ENCODE measurements around the gene OSBPL2. TPM values are rescaled to one million over a fixed set of nuclear protein-coding genes. Genes with fewer than 3 reads are reported as not detected.

OSBPL2 gene
- polyA plus RNA-seq, 1 donor (not counting 4 experiments of a cell fraction or from before 2014, with no cell fraction given), result 15.9 TPM

GRCh38 chr20:62281161-62281933, 43.0 kb downstream of the OSBPL2 start:
- FAIRE-seq (no peak), DNase-seq (ENCODE audit: low read depth, low spot score) (no peak)
- no peak overlapping the region for H3K9ac ChIP-seq (ENCODE audit: control insufficient read depth, extremely low read depth, insufficient read depth, low read length)
- H3K36me3 ChIP-seq (ENCODE audit: control insufficient read depth in 2 of 2, extremely low read depth in 1 of 2, insufficient read depth in 2 of 2, low read length in 2 of 2), result peaks cover 30 to 38% of the 10 kb centered on the region in 2 experiments
- H3K27me3 ChIP-seq (ENCODE audit: control insufficient read depth, extremely low read depth, insufficient read depth, low read length), result no peaks in the 10 kb centered on the region
- no peak for TF ChIP-seq EZH2 (IDR thresholded peaks at IDR 0.05; ENCODE audit: low read length)
- TF ChIP-seq CTCF (optimal IDR thresholded peaks at IDR 0.05 in 1 of 3, IDR thresholded peaks at IDR 0.05 in 1 of 3, conservative IDR thresholded peaks at IDR 0.05 in 1 of 3; ENCODE audit: extremely low read depth in 1 of 3, insufficient read depth in 2 of 3, low read length in 3 of 3), result no peak
- peaks cover 3% of the 10 kb centered on the region for H3K9me1 ChIP-seq (ENCODE audit: control insufficient read depth, extremely low read depth, insufficient read depth, low read length)
- H4K20me1 ChIP-seq (ENCODE audit: control insufficient read depth, extremely low read depth, insufficient read depth, low read length), result no peaks in the 10 kb centered on the region
- H3K4me1 ChIP-seq (ENCODE audit: control insufficient read depth, extremely low read depth, insufficient read depth, low read length), result no peaks in the 10 kb centered on the region
- H3K27ac ChIP-seq (ENCODE audit: control insufficient read depth, insufficient read depth, low read length), result no peak overlapping the region
- no peak overlapping the region for H2AFZ ChIP-seq (ENCODE audit: control insufficient read depth, low read length)
- no peak overlapping the region for H3K4me2 ChIP-seq (ENCODE audit: control insufficient read depth, extremely low read depth, insufficient read depth, low read depth, low read length)
- dilution Hi-C loops (cut with MboI; ENCODE audit: extremely low pct_ligation_motif_present, low sequenced_read_pairs), result no loop called here
- no peaks in the 10 kb centered on the region for H3K9me3 ChIP-seq (ENCODE audit: control insufficient read depth, low read depth, low read length)
- no peaks in the 10 kb centered on the region for H3K79me2 ChIP-seq (ENCODE audit: control insufficient read depth, insufficient read depth, low read length)
- no peak overlapping the region for H3K4me3 ChIP-seq (ENCODE audit: control insufficient read depth in 2 of 3, extremely low read depth in 1 of 3, insufficient read depth in 2 of 3, low read depth in 1 of 3, low read length in 3 of 3)

- H3K4me2 ChIP-seq (ENCODE audit: control insufficient read depth, extremely low read depth, insufficient read depth, low read depth, low read length), result no peak overlapping the region
- H3K27me3 ChIP-seq (ENCODE audit: control insufficient read depth, extremely low read depth, insufficient read depth, low read length), result no peaks in the 10 kb centered on the region
- H3K27ac ChIP-seq (ENCODE audit: control insufficient read depth, insufficient read depth, low read length), result no peak overlapping the region
- no peaks in the 10 kb centered on the region for H4K20me1 ChIP-seq (ENCODE audit: control insufficient read depth, extremely low read depth, insufficient read depth, low read length)
- DNase-seq (ENCODE audit: low read depth, low spot score) (no peak), FAIRE-seq (no peak)
- H3K79me2 ChIP-seq (ENCODE audit: control insufficient read depth, insufficient read depth, low read length), result no peaks in the 10 kb centered on the region
- TF ChIP-seq EZH2 (IDR thresholded peaks at IDR 0.05; ENCODE audit: low read length), result no peak
- TF ChIP-seq CTCF (optimal IDR thresholded peaks at IDR 0.05 in 1 of 3, IDR thresholded peaks at IDR 0.05 in 1 of 3, conservative IDR thresholded peaks at IDR 0.05 in 1 of 3; ENCODE audit: extremely low read depth in 1 of 3, insufficient read depth in 2 of 3, low read length in 3 of 3), result no peak
- H3K4me3 ChIP-seq (ENCODE audit: control insufficient read depth in 2 of 3, extremely low read depth in 1 of 3, insufficient read depth in 2 of 3, low read depth in 1 of 3, low read length in 3 of 3), result no peak overlapping the region
- H3K9ac ChIP-seq (ENCODE audit: control insufficient read depth, extremely low read depth, insufficient read depth, low read length), result no peak overlapping the region
- H3K9me1 ChIP-seq (ENCODE audit: control insufficient read depth, extremely low read depth, insufficient read depth, low read length), result peaks cover 3% of the 10 kb centered on the region
- H3K9me3 ChIP-seq (ENCODE audit: control insufficient read depth, low read depth, low read length), result no peaks in the 10 kb centered on the region
- dilution Hi-C loops (cut with MboI; ENCODE audit: extremely low pct_ligation_motif_present, low sequenced_read_pairs), result no loop called here
- no peak overlapping the region for H2AFZ ChIP-seq (ENCODE audit: control insufficient read depth, low read length)
- H3K4me1 ChIP-seq (ENCODE audit: control insufficient read depth, extremely low read depth, insufficient read depth, low read length), result no peaks in the 10 kb centered on the region
- peaks cover 34 to 38% of the 10 kb centered on the region in 2 experiments for H3K36me3 ChIP-seq (ENCODE audit: control insufficient read depth in 2 of 2, extremely low read depth in 1 of 2, insufficient read depth in 2 of 2, low read length in 2 of 2)
These were observed 43.8 kb downstream of the OSBPL2 start for GRCh38 chr20:62282103-62282502.

Data from keratinocyte (primary cell).